HepG2 (cell line): Measurements from ENCODE around the gene MINDY3. TPM values are rescaled to one million over a fixed set of nuclear protein-coding genes. Genes with fewer than 3 reads are reported as not detected.

ENCODE experiments used
- ATAC-seq: fragments of 200-7000 bp; cut with Tn5 transposase; 3 replicates; pipeline ENCODE4 v1.9.1; 2020; ENCODE audit warnings: mild to moderate bottlenecking, moderate library complexity
- BruUV-seq: library from RNA; stranded (reverse); fragments of 400-500 nt; replicated peaks from 2 replicates; lab custom pipeline; 2021; lab: Mats Ljungman, UMichigan
- CTCF ChIA-PET: fragments of 300-600 bp; formaldehyde crosslinking; extraction: SDS; loops from one replicate; lab custom pipeline; 2021; ENCODE audit warnings: low total read pairs, inconsistent platforms, low intra/inter-chr PET ratio; lab: Yijun Ruan, JAX
- POLR2A ChIA-PET: fragments of 350-600 bp; sonication (Branson Sonifier 250); formaldehyde crosslinking; loops from one replicate; lab custom pipeline; 2020; ENCODE audit warnings: antibody characterized with exemption, inconsistent platforms; lab: Yijun Ruan, JAX
- DNase-seq: peaks from one replicate; pipeline ENCODE4 v3.0.0-alpha.2; 2015; ENCODE audit warnings: low spot score
- FAIRE-seq: peaks from 3 replicates; lab custom pipeline; 2011; peaks lifted over from hg19 to GRCh38; lab: Jason Lieb, UNC
- H2AFZ ChIP-seq: one replicate; pipeline ENCODE4 v1.6.1; 2011; ENCODE audit warnings: low read length, inconsistent platforms
- H3K27ac ChIP-seq: fragments of 300-600 bp; 3 replicates; pipeline ENCODE4 v1.8.0; 2011; ENCODE audit warnings: mixed run types, mild to moderate bottlenecking, mixed read lengths, low read length, inconsistent platforms; ENCODE audit not compliant: insufficient read depth; ENCODE audit errors: extremely low read length
- H3K27me3 ChIP-seq, 2 experiments: fragments of 200-600 bp in 1 of 2; 2 replicates in 1 of 2; 3 replicates in 1 of 2; pipeline versions ENCODE4 v1.6.0 to v1.8.0; 2011; ENCODE audit warnings: low read length in 2 of 2, mild to moderate bottlenecking in 2 of 2, moderate library complexity in 2 of 2, inconsistent platforms in 1 of 2; ENCODE audit not compliant: insufficient read depth in 2 of 2, control insufficient read depth in 1 of 2
- H3K36me3 ChIP-seq, 2 experiments: fragments of 200-600 bp in 1 of 2; replicated peaks in 1 of 2; 2 replicates in 1 of 2; 3 replicates in 1 of 2; pipeline versions ENCODE4 v1.5.1 to v1.8.0; 2011; ENCODE audit warnings: low read length in 2 of 2, inconsistent platforms in 1 of 2; ENCODE audit not compliant: insufficient read depth in 2 of 2, control insufficient read depth in 1 of 2
- H3K4me1 ChIP-seq: 2 replicates; pipeline ENCODE4 v1.5.1; 2012; ENCODE audit warnings: low read length, inconsistent platforms; ENCODE audit not compliant: insufficient read depth
- H3K4me2 ChIP-seq: 2 replicates; pipeline ENCODE4 v1.6.0; 2011; ENCODE audit warnings: low read depth, low read length, inconsistent platforms
- H3K4me3 ChIP-seq, 3 experiments: fragments of 200-600 bp in 1 of 3; sonication (generic), shearing (Covaris generic) in 1 of 3; replicated peaks in 1 of 3; 2 replicates each; pipeline ENCODE4 v1.5.1; 2011 to 2016; ENCODE audit warnings: low read length in 3 of 3, inconsistent platforms in 2 of 3, low read depth in 2 of 3, mild to moderate bottlenecking in 2 of 3, control low read depth in 1 of 3, mixed read lengths in 1 of 3; ENCODE audit not compliant: insufficient read depth in 1 of 3
- H3K79me2 ChIP-seq: one replicate; pipeline ENCODE4 v1.6.1; 2011; ENCODE audit warnings: low read length, inconsistent platforms; ENCODE audit not compliant: insufficient read depth
- H3K9ac ChIP-seq: 2 replicates; pipeline ENCODE4 v1.6.0; 2011; ENCODE audit warnings: mild to moderate bottlenecking, low read depth, low read length, inconsistent platforms; ENCODE audit not compliant: insufficient read depth
- H3K9me3 ChIP-seq: 2 replicates; pipeline ENCODE4 v1.5.1; 2012; ENCODE audit warnings: mild to moderate bottlenecking, low read length
- H4K20me1 ChIP-seq: 2 replicates; pipeline ENCODE4 v1.6.0; 2011; ENCODE audit warnings: inconsistent platforms, mild to moderate bottlenecking, low read length, moderate library complexity; ENCODE audit not compliant: insufficient read depth
- AKNA ChIP-seq: sonication (generic); formaldehyde crosslinking; IDR thresholded peaks from 2 replicates; pipeline ENCODE4 v1.4.0; 2020; ENCODE audit warnings: missing genetic modification reagents, borderline replicate concordance
- BHLHE40 ChIP-seq: IDR thresholded peaks from 2 replicates; pipeline ENCODE4 v1.6.1; 2011; ENCODE audit warnings: low read length, improper control_type of control experiment
- DPF2 ChIP-seq: sonication (generic); formaldehyde crosslinking; IDR thresholded peaks from 2 replicates; pipeline ENCODE4 v1.4.0; 2020; ENCODE audit warnings: mild to moderate bottlenecking, low read depth, missing genetic modification reagents, borderline replicate concordance
- ELF1 ChIP-seq: sonication (generic); formaldehyde crosslinking; IDR thresholded peaks from 2 replicates; pipeline ENCODE4 v1.4.0; 2020; ENCODE audit warnings: missing genetic modification reagents
- ERF ChIP-seq: IDR thresholded peaks from 2 replicates; pipeline ENCODE4 v1.6.1; 2018; ENCODE audit warnings: missing biosample characterization, missing genetic modification reagents
- ETS1 ChIP-seq: sonication (generic); formaldehyde crosslinking; IDR thresholded peaks from 2 replicates; pipeline ENCODE4 v1.4.0; 2020; ENCODE audit warnings: missing genetic modification reagents
- FOXA3 ChIP-seq: IDR thresholded peaks from 2 replicates; pipeline ENCODE4 v1.6.1; 2016; ENCODE audit warnings: missing genetic modification reagents, missing compliant biosample characterization
- NPAS2 ChIP-seq: sonication (generic); formaldehyde crosslinking; IDR thresholded peaks from 2 replicates; pipeline ENCODE4 v1.8.0; 2022; ENCODE audit warnings: mild to moderate bottlenecking, missing genetic modification reagents, borderline replicate concordance
- SOX13 ChIP-seq, 3 experiments: fragments of 450-650 bp in 1 of 3; sonication (generic) in 1 of 3; formaldehyde crosslinking in 1 of 3; IDR thresholded peaks in 2 of 3; conservative IDR thresholded peaks in 1 of 3; 2 replicates each; pipeline versions ENCODE4 v1.5.0 to v1.6.1; 2016 to 2020; ENCODE audit warnings: antibody characterized with exemption in 1 of 3, mild to moderate bottlenecking in 1 of 3, missing compliant biosample characterization in 1 of 3, missing genetic modification reagents in 1 of 3, moderate library complexity in 1 of 3
- ZFP36L2 ChIP-seq: sonication (generic); formaldehyde crosslinking; IDR thresholded peaks from 2 replicates; pipeline ENCODE4 v1.4.0; 2020; ENCODE audit warnings: missing genetic modification reagents
- ZNF180 ChIP-seq: sonication (generic); formaldehyde crosslinking; IDR thresholded peaks from 2 replicates; pipeline ENCODE4 v1.4.0; 2020; ENCODE audit warnings: low read depth, missing genetic modification reagents, borderline replicate concordance
- ZNF317 ChIP-seq: sonication (generic); formaldehyde crosslinking; IDR thresholded peaks from 2 replicates; pipeline ENCODE4 v1.5.0; 2020; ENCODE audit warnings: mild to moderate bottlenecking, missing genetic modification reagents
- WGBS: methylation state at CpG from one replicate; pipeline ENCODE4 v1.1.6; 2017; ENCODE audit warnings: low lambda C conversion rate; 5-methylcytosine and 5-hydroxymethylcytosine counted together
- in situ Hi-C: cut with HindIII; loops from 2 replicates; pipeline ENCODE4 v1.10.0; 2017; ENCODE audit warnings: low pct_unique_long_range_greater_than_20kb; ENCODE audit not compliant: extremely low pct_ligation_motif_present
- intact Hi-C: fragments of 100-400 bp; cut with micrococcal nuclease; formaldehyde crosslinking; loops from one replicate; pipeline ENCODE4 v1.10.0; 2022; ENCODE audit not compliant: unreplicated experiment
- polyA plus RNA-seq, 8 experiments: library from polyadenylated mRNA; depleted of rRNA in 3 of 8; stranded (reverse) in 7 of 8; unstranded in 1 of 8; fragments of >200 nt; fragmentation: Illumina TruSeq in 4 of 8; extraction: Trizol in 4 of 8; gene quantifications; 2 replicates each; pipeline versions ENCODE4 v1.2.1 to v1.2.3, GENCODE V29; 2011 to 2016; ENCODE audit warnings: low read depth in 4 of 8, missing spikeins in 1 of 8, mixed read lengths in 1 of 8; ENCODE audit not compliant: insufficient read depth in 1 of 8
- total RNA-seq, 5 experiments: library from RNA; depleted of rRNA; stranded (reverse); fragments of >200 nt; fragmentation: Illumina TruSeq; extraction: Trizol; gene quantifications; 2 replicates each; pipeline ENCODE4 v1.2.3, GENCODE V29; 2016; ENCODE audit warnings: low read depth in 1 of 5
- TF ChIP-seq, protein P1 (sequence below): sonication (generic); formaldehyde crosslinking; IDR thresholded peaks from 2 replicates; pipeline ENCODE4 v1.4.0; 2020; ENCODE audit warnings: mild to moderate bottlenecking, missing genetic modification reagents
- TF ChIP-seq, protein P2 (sequence below): sonication (generic); formaldehyde crosslinking; IDR thresholded peaks from 2 replicates; pipeline ENCODE4 v1.8.1; 2023; ENCODE audit warnings: mild to moderate bottlenecking, missing genetic modification reagents

Gene MINDY3
- total and polyA plus RNA-seq, 2 of the 13 experiments (the other 11 are each of a cell fraction or from before 2014, with no cell fraction given) = 6.4 to 17.5 TPM

GRCh38 chr10:15763006-15763405, 97.3 kb downstream of the MINDY3 start:
- H3K27ac ChIP-seq = no peak overlapping the region
- FAIRE-seq = no peak
- H3K9ac ChIP-seq = no peak overlapping the region
- H3K27me3 ChIP-seq = no peaks in the 10 kb centered on the region
- CTCF ChIA-PET = no interaction called here
- intact Hi-C loops = no loop called here
- no peak for ATAC-seq
- POLR2A ChIA-PET = no interaction called here
- in situ Hi-C loops = no loop called here
- H3K36me3 ChIP-seq = no peaks in the 10 kb centered on the region
- TF ChIP-seq SOX13 (IDR thresholded peaks at IDR 0.05) (no peak), SOX13 (CRISPR knock-in tag; conservative IDR thresholded peaks at IDR 0.05 in 1 of 2, IDR thresholded peaks at IDR 0.05 in 1 of 2) (no peak), BHLHE40 (no peak), FOXA3 (CRISPR knock-in tag) (no peak), NPAS2 (CRISPR knock-in tag) (no peak), AKNA (CRISPR knock-in tag) (no peak), ZNF317 (CRISPR knock-in tag) (no peak), ZFP36L2 (no peak), DPF2 (no peak), ELF1 (no peak), ZNF180 (CRISPR knock-in tag) (no peak), ETS1 (CRISPR knock-in tag) (no peak), ERF (no peak)
- TF ChIP-seq, protein P1, sequence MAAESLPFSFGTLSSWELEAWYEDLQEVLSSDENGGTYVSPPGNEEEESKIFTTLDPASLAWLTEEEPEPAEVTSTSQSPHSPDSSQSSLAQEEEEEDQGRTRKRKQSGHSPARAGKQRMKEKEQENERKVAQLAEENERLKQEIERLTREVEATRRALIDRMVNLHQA (CRISPR knock-in tag) = no peak
- TF ChIP-seq, protein P2, sequence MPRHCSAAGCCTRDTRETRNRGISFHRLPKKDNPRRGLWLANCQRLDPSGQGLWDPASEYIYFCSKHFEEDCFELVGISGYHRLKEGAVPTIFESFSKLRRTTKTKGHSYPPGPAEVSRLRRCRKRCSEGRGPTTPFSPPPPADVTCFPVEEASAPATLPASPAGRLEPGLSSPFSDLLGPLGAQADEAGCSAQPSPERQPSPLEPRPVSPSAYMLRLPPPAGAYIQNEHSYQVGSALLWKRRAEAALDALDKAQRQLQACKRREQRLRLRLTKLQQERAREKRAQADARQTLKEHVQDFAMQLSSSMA (CRISPR knock-in tag) = no peak
- TF ChIP-seq, all 625 proteins: peak for 0
- H2AFZ ChIP-seq = no peak overlapping the region
- H3K79me2 ChIP-seq = no peaks in the 10 kb centered on the region
- BruUV-seq = no TSS peak
- H3K4me1 ChIP-seq = no peaks in the 10 kb centered on the region
- H3K4me3 ChIP-seq = no peak overlapping the region
- 89% methylated on average over 7 of the region's 8 CpGs for WGBS
- no peak overlapping the region for H3K4me2 ChIP-seq
- H3K9me3 ChIP-seq = no peaks in the 10 kb centered on the region
- no peak for DNase-seq
- H4K20me1 ChIP-seq = no peaks in the 10 kb centered on the region
